T-helper 1 cell (primary cell): ENCODE measurements around the gene GAGE13.
"Not testable (repeated sequence)": the region's sequence is repeated elsewhere in the genome, so short reads cannot be mapped to it uniquely, and the experiment has no call there.

Source experiments
- DNase-seq, 5 donors: peaks; one replicate each; pipeline ENCODE4 v3.0.0-alpha.2; 2012 to 2020

GAGE13 gene

DNA sequence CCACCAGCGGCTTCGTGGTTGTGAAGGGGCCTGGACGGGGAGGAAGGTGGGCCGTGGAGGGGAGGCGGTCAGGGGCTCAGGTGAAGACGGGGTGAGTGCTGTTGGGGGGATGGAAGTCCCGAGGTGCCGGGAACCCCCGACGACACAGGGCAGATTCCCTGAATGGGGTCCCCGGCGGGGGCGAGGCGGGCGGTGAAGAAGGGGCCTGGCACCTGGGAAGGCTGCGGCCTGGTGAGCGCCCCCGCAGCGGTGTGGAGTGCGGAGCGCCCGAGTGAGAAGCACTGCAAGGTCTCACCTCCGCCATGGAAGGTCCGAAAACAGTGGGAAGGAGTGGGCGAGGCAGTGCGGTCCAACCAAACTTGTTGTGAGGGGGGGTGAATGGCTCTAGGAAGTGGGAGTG is 459 bp downstream of the GAGE13 start:
- peak in 1 of 5 donors; percentile 12 for DNase-seq

DNA sequence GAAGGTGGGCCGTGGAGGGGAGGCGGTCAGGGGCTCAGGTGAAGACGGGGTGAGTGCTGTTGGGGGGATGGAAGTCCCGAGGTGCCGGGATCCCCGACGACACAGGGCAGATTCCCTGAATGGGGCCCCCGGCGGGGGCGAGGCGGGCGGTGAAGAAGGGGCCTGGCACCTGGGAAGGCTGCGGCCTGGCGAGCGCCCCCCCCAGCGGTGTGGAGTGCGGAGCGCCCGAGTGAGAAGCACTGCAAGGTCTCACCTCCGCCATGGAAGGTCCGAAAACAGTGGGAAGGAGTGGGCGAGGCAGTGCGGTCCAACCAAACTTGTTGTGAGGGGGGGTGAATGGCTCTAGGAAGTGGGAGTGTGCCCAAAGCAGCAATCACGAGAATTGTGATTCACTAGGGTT is 10.1 kb downstream of the GAGE13 start:
- peak in 2 of 5 donors; percentile 17 to 31 for DNase-seq

DNA sequence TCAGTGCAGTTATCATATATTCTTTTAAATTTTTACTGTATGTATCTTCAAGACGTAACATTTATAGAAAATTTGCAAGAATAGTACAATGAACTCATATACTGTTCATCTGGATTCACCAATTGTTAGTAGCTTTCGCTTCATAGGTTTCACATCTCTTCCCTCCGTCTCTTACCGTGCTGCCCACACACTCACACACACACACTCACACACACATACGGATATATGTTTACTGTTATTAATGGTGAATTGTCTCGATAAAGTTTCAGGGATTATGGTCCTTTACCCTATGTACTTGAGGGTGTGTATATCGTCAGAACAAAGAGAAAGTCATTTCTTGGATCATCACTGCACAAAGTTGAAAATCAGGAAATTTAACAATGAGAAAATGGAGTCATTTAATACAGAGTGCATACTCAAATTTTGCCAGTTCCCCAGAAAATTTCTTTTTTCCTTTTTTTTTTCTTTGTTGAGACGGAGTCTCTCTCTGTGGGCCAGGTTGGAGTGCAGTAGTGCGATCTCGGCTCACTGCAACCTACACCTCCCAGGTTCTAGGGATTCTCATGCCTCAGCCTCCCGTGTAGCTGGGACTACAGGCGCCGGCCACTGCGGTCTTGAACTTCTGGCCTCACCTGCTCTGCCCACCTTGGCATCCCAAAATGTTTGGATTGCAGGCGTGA is 13.3 kb downstream of the GAGE13 start:
- not testable (repeated sequence) for DNase-seq

DNA sequence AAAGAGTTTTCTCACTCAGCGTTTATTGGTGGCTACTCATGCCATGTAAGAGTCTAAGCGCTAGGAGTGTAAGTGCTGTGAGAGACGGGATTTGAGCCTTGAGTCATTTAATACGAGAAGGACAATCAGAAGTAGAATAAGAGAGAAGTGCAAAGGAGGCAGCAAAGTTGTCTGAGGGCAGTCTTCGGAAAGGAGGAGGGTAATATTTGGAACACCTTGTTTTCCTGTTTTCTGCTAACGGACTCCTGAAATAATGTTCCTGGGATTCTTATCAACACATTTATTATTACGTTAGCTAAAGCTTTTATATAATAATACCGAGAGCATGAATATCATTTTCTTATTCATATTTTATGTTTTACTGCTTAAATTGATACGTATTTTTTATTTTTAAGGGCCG is 14.0 kb downstream of the GAGE13 start:
- not testable (repeated sequence) for DNase-seq

DNA sequence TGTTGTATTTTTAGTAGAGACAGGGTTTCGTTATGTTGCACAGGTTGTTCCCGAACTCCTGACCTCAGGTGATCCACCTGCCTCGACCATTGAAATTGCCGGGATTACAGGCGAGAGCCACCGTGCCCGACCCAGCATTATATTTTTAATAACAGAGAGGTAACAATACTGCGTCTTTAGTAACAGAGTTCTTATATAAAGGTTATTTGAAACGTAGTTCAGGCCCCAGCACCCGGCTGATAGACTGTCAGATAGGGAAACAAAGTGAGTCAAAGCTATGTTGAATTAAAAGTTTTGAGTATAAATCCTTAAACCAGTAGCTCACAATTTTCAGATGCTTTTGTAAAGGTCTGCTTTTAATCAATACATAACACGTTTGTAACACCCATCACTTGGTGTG is 14.8 kb downstream of the GAGE13 start:
- DNase-seq = not testable (repeated sequence)
